ENCODE results near the gene TANGO2.

TANGO2 gene

GRCh38 chr22:20052309-20053259 lies 31.7 kb downstream of the TANGO2 start:
- DNase-seq: no peak

DNA sequence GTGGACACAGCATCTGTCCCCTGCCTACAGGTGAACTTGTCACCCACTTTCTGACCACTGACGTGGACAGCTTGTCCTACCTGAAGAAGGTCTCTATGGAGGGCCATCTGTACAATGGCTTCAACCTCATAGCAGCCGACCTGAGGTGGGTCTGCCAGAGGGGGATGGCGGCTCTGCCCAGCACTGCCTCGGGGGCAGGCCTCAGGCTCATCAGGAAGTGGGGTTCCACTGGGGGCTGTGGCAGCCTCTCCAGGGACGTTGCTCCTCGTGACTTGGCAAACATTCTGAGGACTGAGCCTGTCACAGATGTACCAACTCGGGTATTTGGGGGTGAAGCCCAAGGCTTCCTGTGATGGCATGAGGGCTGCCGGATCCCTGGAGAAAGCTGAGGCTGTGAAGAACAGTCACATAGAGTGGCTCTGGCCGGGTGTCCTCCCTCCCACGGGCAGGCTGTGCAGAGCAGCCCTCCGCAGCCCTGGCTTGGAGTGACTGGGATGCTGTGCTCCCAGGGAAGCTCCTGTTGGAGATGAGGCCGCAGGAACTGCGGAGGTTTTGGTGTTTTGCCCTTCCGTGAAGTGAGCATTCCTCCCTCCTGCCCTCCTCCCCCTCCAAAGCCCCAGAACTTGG lies 32.6 kb downstream of the TANGO2 start:
- DNase-seq: no peak

- no peak for DNase-seq
Observed at GRCh38 chr22:20054034-20054427, 33.1 kb downstream of the TANGO2 start.

- no peak for DNase-seq
Observed at GRCh38 chr22:20054485-20054884, 33.6 kb downstream of the TANGO2 start.

DNA sequence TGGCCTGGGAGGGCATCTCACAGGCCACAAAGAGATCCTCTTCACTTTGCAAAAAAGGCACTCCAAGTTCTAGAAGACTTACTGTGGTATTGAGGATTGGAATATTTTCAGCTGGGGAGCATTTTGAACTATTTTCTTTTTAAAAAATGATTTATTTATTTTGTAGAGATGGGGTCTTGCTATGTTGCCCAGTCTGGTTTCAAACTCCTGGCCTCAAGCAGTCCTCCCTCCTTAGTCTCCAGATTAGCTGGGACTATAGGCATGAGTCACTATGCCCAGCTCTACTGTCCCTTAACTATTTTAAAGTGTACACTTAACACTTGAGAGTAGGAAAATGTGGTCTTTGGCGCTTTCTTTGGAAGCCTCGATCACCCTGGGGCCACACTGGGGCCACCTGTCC lies 34.2 kb downstream of the TANGO2 start:
- DNase-seq: no peak

DNA sequence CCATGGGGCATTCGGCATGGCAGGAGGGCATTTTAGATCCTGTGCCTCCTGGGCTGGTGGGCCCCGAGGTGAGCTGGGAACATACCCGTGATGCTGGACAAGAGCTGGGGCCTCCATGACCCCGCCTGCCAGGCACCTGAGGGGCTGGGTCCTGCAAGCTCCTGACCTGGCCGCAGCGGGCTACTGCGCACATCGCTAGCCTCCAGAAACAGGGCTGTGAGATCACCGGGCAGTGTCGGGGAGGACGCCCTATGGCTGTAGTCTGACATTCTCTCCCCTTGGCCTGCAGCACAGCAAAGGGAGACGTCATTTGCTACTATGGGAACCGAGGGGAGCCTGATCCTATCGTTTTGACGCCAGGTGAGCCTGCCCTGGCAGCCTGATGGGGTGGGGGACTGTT lies 34.7 kb downstream of the TANGO2 start:
- DNase-seq: no peak

DNA sequence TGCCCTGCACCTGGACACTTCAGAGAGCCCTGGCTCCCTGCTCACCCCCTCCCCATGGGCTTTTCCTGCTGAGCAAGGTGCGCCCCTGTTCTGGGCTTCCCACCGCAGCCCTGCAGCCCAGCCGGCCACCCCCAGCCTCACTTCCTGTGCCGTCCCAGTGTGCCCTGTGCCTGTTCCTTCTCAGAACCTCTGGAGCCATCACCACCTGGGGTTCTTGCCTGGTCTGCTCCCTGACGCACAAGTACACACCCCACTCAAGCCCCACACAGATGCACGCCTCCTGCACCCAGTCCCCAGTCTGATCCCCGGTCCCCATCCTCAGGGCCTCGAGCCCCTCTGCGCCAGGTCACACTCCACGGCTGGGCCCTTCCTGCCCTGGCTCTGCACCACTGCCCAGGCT lies 35.3 kb downstream of the TANGO2 start:
- DNase-seq: no peak

GRCh38 chr22:20056696-20057386 lies 35.9 kb downstream of the TANGO2 start:
- no peak for DNase-seq

GRCh38 chr22:20057596-20058268 lies 36.8 kb downstream of the TANGO2 start:
- DNase-seq: no peak

DNA sequence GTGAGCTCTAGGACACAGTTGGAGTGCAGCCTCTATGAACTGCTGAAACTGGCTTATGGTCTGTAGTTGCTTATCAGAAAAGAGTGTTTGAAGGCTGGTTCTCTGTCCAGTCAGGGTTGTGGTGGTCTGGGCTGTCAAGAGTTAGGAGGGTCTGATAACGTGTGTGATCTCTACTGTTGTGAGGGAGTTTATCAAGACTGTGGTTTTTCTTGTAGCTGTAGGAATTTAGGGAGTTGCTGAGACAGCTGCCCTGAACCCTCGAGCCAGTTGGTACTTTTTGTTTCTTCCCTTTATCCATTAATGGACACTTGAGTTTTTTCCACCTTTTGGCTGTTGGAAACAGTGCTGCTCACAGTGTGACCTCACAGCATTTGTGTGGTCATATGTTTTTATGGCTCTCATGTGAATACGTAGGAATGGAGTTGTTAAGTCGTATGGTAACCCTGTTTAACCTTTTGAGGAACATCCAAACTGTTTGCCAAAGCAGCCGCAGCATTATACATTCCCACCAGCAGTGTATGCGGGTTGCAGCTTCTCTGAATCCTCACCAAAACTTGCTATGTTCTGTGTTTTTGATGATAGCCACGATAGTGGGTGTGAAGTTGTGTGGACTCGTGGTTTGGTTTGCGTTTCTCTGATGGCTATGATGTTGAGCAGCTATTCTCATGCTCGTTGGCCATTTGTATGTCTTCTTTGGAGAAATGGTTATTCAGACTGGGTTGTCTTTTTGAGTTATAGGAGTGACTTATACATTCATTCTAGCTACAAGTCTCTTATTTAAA lies 38.3 kb downstream of the TANGO2 start:
- no peak for DNase-seq

GRCh38 chr22:20060700-20061480 lies 40.0 kb downstream of the TANGO2 start:
- DNase-seq: no peak

GRCh38 chr22:20061481-20061861 lies 40.6 kb downstream of the TANGO2 start:
- DNase-seq: no peak

GRCh38 chr22:20062043-20062765 lies 41.3 kb downstream of the TANGO2 start:
- DNase-seq: no peak

DNA sequence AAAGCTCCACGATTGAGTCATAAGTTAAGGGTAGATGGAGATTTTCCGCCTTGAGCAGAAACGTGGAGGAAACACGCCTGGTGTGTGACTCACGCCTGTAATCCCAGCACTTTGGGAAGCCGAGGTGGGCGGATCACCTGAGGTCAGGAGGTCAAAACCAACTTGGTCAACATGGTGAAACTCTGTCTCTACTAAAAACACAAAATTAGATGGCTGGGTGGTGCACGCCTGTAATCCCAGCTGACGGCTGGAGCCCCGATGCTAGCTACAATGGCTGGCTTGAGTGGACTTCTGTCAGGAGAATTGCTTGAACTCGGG lies 41.8 kb downstream of the TANGO2 start:
- DNase-seq: no peak

- DNase-seq: no peak
Observed at GRCh38 chr22:20063271-20064139, 42.6 kb downstream of the TANGO2 start.

DNA sequence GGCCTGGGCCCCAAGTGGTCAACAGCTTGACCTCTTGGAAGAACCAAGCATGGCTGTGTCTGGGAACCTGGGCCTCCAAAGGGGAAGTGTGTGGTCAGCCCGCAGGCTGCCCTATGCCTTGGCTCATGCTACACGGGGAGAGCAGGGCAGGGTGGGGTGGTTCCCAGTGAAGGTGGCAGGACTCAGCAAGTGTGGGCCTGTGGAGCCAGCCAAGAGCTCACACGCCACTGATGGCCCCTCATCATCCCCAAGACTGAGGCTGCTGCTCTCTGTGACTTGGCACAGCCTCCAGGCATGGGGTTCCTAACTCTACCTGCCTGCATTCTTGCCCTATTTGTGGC lies 43.2 kb downstream of the TANGO2 start:
- DNase-seq: no peak

GRCh38 chr22:20064545-20065262 lies 43.8 kb downstream of the TANGO2 start:
- no peak for DNase-seq

DNA sequence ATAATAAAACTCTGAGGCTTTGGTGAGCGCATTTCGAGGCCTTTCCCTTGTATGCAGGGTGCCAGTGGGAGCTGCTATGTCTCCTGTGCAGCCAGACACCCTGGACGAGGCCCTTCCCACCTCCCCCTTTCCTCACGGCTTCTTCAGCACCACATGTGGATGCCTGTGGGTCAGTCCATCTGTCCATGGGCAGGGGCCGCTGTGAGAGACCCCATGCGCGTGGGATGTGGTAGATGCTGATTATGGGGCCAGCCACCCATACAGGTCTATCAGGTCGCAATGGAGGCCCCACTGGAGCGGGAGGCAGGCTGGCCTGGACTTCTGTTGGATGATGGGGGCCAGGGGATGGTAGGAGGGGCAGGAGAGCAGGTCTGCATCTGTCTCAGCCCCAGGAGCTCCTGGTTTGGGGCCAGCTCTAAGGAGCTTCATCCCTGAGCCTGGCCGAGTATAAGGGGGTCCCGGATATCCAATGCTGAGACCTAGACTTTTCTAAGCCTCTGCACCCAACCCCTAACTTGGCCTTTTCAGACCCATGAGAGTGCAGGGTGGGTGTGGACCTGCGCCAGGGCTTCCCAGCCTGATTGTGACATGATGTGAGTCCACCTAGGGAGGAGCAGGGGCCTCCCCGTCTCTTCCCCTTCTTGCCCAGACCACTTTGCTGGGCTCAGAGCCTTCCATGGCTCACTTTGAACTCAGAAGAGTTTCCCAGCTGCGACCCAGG lies 45.1 kb downstream of the TANGO2 start:
- DNase-seq: no peak
